GM21717 (cell line): ENCODE data around the gene AFG1L.
"Not testable (repeated sequence)": the region's sequence is repeated elsewhere in the genome, so short reads cannot be mapped to it uniquely, and the experiment has no call there.

Experiments used
- ATAC-seq: cut with Tn5 transposase; IDR thresholded peaks from one replicate; pipeline ENCODE4 v1.9.1; 2021; ENCODE audit warnings: mild to moderate bottlenecking, moderate library complexity; ENCODE audit not compliant: unreplicated experiment

Gene AFG1L

DNA sequence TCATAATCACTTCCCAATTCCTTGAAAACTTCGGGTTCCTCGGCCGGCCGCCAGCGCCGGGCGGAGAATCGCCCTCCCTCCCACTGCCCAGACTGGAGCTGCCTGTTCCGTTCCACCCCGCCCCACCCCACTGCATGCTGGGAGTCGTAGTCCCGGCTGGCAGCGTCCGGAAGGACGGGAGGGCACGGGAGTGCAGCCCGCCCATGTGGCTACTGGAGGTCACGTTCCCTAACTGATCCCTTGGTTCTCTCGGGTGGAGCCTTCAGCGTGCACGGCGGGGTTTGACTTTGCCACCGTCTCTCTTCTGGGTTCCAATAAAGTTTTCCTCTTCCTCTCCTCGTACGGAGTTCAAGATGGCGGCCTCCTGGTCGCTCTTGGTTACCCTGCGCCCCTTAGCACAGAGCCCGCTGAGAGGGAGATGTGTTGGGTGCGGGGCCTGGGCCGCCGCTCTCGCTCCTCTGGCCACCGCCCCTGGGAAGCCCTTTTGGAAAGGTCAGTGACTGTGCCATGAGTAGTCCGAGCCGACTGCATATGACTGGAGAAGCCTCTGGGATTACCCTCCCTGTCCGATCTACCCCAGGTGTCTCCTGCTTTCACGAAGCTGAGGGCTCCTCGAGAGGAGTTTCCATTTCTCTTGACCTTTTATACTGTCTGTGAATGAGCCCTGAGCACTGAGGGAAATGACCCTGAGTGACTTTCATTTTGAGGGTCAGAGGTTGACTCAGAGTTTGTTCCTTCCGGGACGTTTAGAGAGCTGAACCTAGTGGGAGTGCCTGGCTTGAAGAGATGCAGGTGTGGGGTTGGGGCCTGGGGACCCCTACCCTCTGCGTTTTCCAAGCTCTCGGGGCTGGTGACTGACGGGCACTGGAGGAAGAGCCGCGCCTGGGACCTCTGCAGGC is at the start of gene AFG1L:
TSS of gene AFG1L (plus strand) at position 328 of the 899 bp plus-strand sequence. CDS start at position 354, 26 bp downstream.
- peak; percentile 87 for ATAC-seq

- ATAC-seq: not testable (repeated sequence)
Observed at GRCh38 chr6:108245095-108245494, 49.8 kb upstream of the AFG1L start.

GRCh38 chr6:108247965-108248536 is 46.8 kb upstream of the AFG1L start:
- no peak for ATAC-seq

- no peak for ATAC-seq
Observed at GRCh38 chr6:108250240-108250866, 44.5 kb upstream of the AFG1L start.

DNA sequence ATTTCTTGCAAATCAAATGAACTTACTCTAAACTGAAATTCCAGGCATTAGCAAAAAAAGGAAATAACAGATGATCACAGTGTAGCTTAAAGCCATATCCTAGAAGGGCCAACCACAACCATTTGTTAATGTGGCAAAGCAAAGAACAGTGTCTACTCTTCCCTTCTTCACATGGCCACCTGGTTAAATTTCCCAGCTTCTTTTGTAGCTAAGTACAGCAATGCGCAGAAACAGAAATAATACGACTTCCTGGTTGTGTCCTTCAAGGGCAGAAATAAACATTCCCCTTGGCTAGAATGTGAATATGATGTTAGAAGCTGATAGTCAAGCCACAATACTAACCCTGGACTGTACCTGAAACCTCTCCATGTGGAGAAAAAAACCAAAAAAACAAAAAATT is 43.6 kb upstream of the AFG1L start:
- no peak for ATAC-seq

DNA sequence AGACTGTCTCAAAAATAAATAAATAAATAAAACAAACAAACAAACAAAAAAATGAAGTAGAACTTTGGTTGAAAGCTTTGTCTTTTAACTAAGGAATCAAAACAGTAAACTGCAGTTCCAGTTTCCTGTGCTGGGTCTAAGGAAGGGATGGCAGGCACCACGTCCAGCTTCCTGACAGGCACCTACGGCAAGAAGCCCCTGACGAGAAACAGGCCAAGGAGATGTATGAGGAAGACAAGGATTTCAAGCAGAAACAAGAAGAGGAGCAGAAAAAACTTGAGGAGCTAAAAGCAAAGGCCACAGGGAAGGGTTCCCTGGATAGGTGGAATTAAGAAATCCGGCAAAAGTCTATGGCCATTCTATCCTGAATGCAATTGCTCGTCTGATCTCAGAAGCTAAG is 42.8 kb upstream of the AFG1L start:
- no peak for ATAC-seq

DNA sequence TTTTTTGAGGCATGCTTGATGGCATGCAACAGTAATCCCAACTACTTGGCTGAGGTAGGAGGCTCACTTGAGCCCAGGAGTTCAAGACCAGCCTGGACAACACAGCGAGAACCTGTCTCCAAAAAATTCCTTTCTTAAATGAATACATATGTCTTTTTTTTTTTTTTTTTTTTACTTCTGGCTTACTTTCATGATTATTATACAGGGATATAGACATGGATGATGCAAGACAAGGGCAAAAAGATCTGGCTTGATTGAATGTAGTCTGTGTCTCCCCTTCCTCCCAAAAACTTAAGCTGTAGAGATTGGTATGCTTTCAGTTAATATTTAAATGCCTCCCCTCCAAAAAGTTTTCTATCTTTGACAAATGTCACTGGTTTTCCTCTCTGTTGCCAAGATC is 41.6 kb upstream of the AFG1L start:
- no peak for ATAC-seq

DNA sequence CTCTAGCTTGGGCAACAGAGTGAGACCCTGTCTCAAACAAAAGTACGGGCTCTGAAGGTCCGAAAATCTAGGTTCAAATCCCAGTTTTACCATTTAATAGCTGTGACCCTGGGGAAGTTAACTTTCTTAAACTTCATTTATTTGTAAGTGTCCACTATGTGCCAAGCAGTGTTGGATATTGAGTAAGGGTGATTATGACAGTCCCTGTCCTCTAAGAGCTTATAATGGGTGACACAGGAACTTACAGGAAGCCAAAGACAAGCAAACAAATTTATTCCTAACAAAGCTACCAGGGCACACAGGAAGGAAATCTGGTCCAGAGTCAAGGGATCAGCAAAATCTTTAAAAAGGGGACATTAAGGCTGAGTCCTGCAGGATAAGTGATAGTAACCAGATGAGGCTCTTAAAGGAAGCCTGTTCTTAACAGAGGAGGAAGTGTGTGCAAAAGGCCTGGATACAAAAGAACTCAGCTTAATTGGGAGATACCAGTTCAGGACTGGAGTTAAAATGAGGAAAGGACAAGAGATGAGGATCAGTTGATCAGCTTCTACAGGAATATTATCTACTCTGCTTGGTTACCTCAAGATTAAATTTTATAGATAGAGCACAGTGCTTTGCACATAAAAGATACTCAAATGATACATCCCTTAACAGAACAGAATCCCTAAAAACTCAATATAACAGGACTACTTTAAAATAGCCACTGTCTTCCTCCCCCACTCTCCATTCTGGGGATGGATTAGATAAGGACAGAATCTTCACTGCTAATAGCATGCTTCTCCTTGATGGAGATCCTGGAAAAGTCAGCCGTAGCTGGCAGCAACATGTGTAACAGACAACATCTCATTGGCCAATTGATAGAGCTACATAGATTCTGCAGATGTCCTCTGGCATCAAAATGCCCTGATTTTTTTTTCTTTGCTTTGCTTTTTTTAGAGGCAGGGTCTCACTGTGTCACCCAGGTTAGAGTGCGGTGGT is 40.1 kb upstream of the AFG1L start:
- ATAC-seq: no peak

- ATAC-seq: peak; percentile 19
Observed at GRCh38 chr6:108260126-108260808, 34.6 kb upstream of the AFG1L start.

- peak; percentile 89 for ATAC-seq
Observed at GRCh38 chr6:108260809-108261569, 33.9 kb upstream of the AFG1L start, which contains the start of gene SNX3. SNX3 (minus strand) TSS chr6:108261040; CDS start chr6:108260921, 119 bp downstream.

- no peak for ATAC-seq
Observed at GRCh38 chr6:108263371-108263770, 31.5 kb upstream of the AFG1L start.

- ATAC-seq: no peak
Observed at GRCh38 chr6:108268845-108269244, 26.0 kb upstream of the AFG1L start.

- ATAC-seq: not testable (repeated sequence)
Observed at GRCh38 chr6:108269955-108270354, 24.9 kb upstream of the AFG1L start.

DNA sequence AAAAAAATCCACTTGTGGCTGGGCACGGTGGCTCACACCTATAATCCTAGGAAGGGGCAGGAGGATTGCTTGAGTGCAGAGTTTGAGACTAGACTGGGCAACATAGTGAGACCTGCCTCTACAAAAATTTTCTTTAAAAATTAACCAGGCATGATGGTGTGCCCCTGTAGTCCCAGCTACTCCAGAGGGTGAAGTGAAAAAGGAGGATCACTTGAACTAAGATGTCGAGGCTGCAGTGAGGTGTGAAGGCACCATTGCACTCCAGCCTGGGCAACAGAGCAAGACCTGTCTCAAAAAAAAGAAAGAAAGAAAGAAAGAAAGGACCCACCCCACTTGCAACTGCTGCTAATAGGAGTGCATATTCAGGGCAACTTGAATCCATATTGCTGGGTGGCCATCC is 20.3 kb upstream of the AFG1L start:
- no peak for ATAC-seq

DNA sequence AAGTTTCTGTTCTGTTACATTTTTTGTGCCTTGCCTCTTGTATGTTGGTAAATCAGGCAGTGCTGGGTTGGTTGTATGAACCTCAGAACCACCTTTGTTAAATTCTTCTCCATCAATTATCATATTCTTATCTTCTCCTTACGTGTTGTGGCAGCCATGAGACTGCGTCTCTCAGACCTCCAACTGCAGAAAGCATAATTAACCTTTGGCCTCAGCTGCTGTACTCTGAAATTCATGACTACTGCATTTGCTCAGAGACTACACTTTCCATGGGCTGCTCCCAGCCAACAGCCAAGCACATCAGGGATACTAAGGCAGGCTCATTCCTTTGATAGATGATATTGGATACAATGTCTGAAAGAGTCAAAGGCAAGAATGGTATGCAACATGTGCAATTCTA is 18.9 kb upstream of the AFG1L start:
- no peak for ATAC-seq

DNA sequence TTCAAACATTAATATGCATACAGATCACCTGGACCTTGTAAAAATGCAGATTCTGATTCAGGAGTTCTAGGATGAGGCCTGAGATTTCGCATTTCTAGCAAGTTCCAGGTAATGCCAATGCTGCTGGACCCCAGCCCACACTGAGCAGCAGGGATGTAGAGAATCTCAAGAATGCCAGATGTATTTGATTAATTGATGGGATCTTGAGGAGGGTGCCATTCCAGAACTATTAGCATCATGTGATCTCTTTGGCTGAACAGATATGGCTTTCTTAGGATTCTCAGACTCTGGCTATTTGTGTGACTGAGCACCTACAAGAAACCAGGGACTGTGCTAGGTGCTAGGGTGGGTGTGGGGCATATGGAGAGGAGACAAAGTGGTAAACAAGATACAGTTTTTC is 17.6 kb upstream of the AFG1L start:
- no peak for ATAC-seq

- no peak for ATAC-seq
Observed at GRCh38 chr6:108277831-108278230, 17.0 kb upstream of the AFG1L start.

GRCh38 chr6:108285381-108285780 is 9.5 kb upstream of the AFG1L start:
- ATAC-seq: no peak

GRCh38 chr6:108286366-108286765 is 8.5 kb upstream of the AFG1L start:
- no peak for ATAC-seq
